ENCODE data around the gene TMEM221. TPM values are rescaled to one million over a fixed set of nuclear protein-coding genes. Genes with fewer than 3 reads are reported as not detected.
A peak's percentile ranks its signal among the peaks of the same experiment; 100 is the strongest.

TMEM221 gene
- total RNA-seq, 2 donors from 2014 or later = 3.5 to 4.8 TPM

DNA sequence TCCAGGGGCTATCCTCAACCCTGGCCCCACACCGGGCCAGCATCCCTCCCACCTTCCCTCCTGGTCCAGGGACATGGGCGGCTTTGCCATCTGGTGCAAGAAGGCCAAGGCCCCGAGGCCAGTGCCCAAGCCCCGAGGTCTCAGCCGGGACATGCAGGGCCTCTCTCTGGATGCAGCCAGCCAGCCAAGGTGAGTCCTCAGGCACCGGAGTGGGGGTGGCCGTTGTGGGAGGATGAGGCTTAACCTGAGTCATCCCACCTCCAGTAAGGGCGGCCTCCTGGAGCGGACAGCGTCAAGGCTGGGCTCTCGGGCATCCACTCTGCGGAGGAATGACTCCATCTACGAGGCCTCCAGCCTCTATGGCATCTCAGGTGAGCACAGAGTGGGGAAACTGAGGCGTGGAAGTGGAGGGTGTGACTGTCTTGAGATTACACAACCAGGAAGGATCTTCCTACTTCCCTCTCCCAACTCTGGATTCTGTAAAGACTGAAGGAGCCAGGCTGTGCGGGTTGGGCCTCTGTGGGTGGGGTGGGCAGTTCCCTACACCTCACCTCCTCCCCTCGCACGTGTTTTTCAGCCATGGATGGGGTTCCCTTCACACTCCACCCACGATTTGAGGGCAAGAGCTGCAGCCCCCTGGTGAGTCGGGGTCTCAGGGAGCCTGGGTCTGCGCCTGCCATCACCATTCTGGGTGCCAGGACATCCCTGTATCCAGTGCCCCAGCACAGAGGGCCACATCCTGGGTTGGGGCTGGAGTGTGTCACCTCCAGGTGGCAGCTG lies 24.8 kb downstream of the TMEM221 start:
- Histone ChIP-seq H3K36me3 (ENCODE audit: control insufficient read depth, insufficient read depth, low read length) (peaks cover 4% of the 10 kb centered on the region), H3K27ac (ENCODE audit: low read depth, low read length) (no peak overlapping the region), H3K27me3 (ENCODE audit: control insufficient read depth, insufficient read depth, low read length, poor library complexity, severe bottlenecking) (no peaks in the 10 kb centered on the region), H3K4me3 (ENCODE audit: low read length) (no peak overlapping the region), H3K9ac (ENCODE audit: extremely low read depth, low read length, poor library complexity, severe bottlenecking) (no peak overlapping the region), H3K4me1 (ENCODE audit: control insufficient read depth, insufficient read depth, low read length) (no peaks in the 10 kb centered on the region), H3K9me3 (ENCODE audit: control insufficient read depth, low read length) (no peaks in the 10 kb centered on the region)
- TF ChIP-seq, protein P1, sequence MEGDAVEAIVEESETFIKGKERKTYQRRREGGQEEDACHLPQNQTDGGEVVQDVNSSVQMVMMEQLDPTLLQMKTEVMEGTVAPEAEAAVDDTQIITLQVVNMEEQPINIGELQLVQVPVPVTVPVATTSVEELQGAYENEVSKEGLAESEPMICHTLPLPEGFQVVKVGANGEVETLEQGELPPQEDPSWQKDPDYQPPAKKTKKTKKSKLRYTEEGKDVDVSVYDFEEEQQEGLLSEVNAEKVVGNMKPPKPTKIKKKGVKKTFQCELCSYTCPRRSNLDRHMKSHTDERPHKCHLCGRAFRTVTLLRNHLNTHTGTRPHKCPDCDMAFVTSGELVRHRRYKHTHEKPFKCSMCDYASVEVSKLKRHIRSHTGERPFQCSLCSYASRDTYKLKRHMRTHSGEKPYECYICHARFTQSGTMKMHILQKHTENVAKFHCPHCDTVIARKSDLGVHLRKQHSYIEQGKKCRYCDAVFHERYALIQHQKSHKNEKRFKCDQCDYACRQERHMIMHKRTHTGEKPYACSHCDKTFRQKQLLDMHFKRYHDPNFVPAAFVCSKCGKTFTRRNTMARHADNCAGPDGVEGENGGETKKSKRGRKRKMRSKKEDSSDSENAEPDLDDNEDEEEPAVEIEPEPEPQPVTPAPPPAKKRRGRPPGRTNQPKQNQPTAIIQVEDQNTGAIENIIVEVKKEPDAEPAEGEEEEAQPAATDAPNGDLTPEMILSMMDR (conservative IDR thresholded peaks at IDR 0.05) = no peak
- no peak for DNase-seq
- peaks cover 10% of the 10 kb centered on the region for H3K36me3 Mint-ChIP-seq (ENCODE audit: low read depth)
- 92 to 93% methylated on average over 10 to 20 of the region's 20 CpGs for WGBS, 2 experiments (ENCODE audit: insufficient coverage in 1 of 2, insufficient read length in 1 of 2)
- H3K27me3 Mint-ChIP-seq (ENCODE audit: insufficient read depth) = no peaks in the 10 kb centered on the region
- H3K9me3 Mint-ChIP-seq = no peaks in the 10 kb centered on the region
- H3K27ac Mint-ChIP-seq = no peak overlapping the region
- H3K4me1 Mint-ChIP-seq = peaks cover 13% of the 10 kb centered on the region
- H3K4me3 Mint-ChIP-seq = no peak overlapping the region

DNA sequence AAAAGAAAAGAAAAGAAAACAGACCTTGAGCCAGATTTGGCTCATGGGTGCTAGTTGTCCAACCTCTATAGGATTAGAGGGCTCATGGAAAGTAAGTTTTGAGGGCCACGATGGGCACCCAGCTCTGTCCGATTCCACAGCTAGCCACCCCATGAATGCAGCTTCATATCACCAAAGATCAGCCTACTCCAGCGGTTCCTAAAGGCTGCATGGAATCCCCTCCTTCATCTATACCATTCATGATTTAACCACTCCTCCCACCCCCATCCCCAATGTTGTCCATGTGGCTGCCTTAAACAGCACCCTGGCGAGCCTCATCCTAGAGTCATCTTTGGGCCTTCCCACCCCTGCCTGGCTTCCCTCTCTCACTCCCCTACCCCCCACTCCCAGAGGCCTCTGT lies 26.5 kb downstream of the TMEM221 start:
- Mint-ChIP-seq H3K4me1 (peaks cover 13% of the 10 kb centered on the region), H3K27me3 (ENCODE audit: insufficient read depth) (peaks cover 2% of the 10 kb centered on the region), H3K9me3 (no peaks in the 10 kb centered on the region), H3K36me3 (ENCODE audit: low read depth) (peaks cover 10% of the 10 kb centered on the region), H3K4me3 (no peak overlapping the region), H3K27ac (no peak overlapping the region)
- H3K27ac ChIP-seq (ENCODE audit: low read depth, low read length) = no peak overlapping the region
- H3K9ac ChIP-seq (ENCODE audit: extremely low read depth, low read length, poor library complexity, severe bottlenecking) = no peak overlapping the region
- TF ChIP-seq, protein P1 (conservative IDR thresholded peaks at IDR 0.05) = no peak
- no peaks in the 10 kb centered on the region for H3K9me3 ChIP-seq (ENCODE audit: control insufficient read depth, low read length)
- DNase-seq = no peak
- 95 to 100% methylated on average over 3 to 4 of the region's 4 CpGs for WGBS, 2 experiments (ENCODE audit: insufficient coverage in 1 of 2, insufficient read length in 1 of 2)
- no peaks in the 10 kb centered on the region for H3K4me1 ChIP-seq (ENCODE audit: control insufficient read depth, insufficient read depth, low read length)
- no peaks in the 10 kb centered on the region for H3K27me3 ChIP-seq (ENCODE audit: control insufficient read depth, insufficient read depth, low read length, poor library complexity, severe bottlenecking)
- H3K36me3 ChIP-seq (ENCODE audit: control insufficient read depth, insufficient read depth, low read length) = peaks cover 4% of the 10 kb centered on the region
- no peak overlapping the region for H3K4me3 ChIP-seq (ENCODE audit: low read length)

DNA sequence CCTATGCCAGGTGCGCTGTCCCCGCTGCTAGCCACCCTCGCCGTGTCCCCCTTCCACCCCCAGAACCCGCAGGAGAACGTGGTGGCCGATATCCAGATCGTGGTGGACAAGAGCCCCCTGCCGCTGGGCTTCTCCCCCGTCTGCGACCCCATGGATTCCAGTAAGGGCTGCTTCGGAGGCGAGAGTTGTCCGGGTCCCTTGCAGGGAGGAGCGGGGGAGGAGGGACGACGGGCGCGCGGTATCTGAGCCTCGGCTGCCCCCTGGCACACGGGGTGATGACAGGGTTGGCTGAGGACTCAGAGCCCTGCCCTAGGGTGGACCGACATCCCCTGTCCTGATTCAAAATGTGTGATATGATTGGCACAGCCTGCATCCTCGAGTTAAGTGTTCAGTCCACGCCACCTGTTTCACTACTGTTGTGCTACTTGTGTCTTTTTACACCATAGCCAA lies 28.0 kb downstream of the TMEM221 start:
- Mint-ChIP-seq H3K27ac (peak overlapping the region; percentile 72), H3K36me3 (ENCODE audit: low read depth) (peaks cover 10% of the 10 kb centered on the region), H3K9me3 (no peaks in the 10 kb centered on the region), H3K4me1 (peaks cover 17% of the 10 kb centered on the region), H3K27me3 (ENCODE audit: insufficient read depth) (peaks cover 5% of the 10 kb centered on the region), H3K4me3 (peak overlapping the region; percentile 82)
- peak; percentile 80 for DNase-seq
- 14 to 16% methylated on average over 10 to 25 of the region's 25 CpGs for WGBS, 2 experiments (ENCODE audit: insufficient coverage in 1 of 2, insufficient read length in 1 of 2)
- no peaks in the 10 kb centered on the region for H3K4me1 ChIP-seq (ENCODE audit: control insufficient read depth, insufficient read depth, low read length)
- peak overlapping the region; percentile 86 for H3K4me3 ChIP-seq (ENCODE audit: low read length)
- H3K9me3 ChIP-seq (ENCODE audit: control insufficient read depth, low read length) = no peaks in the 10 kb centered on the region
- no peaks in the 10 kb centered on the region for H3K27me3 ChIP-seq (ENCODE audit: control insufficient read depth, insufficient read depth, low read length, poor library complexity, severe bottlenecking)
- H3K9ac ChIP-seq (ENCODE audit: extremely low read depth, low read length, poor library complexity, severe bottlenecking) = peak overlapping the region; percentile 44
- H3K27ac ChIP-seq (ENCODE audit: low read depth, low read length) = no peak overlapping the region
- H3K36me3 ChIP-seq (ENCODE audit: control insufficient read depth, insufficient read depth, low read length) = peaks cover 4% of the 10 kb centered on the region
- TF ChIP-seq, protein P1 (conservative IDR thresholded peaks at IDR 0.05) = peak; percentile 50
